Effector CD4-positive, alpha-beta T cell (primary cell): Measurements from ENCODE around the gene SLC49A3.
"Not testable (repeated sequence)": the region's sequence is repeated elsewhere in the genome, so short reads cannot be mapped to it uniquely, and the experiment has no call there.

Experiments used
- DNase-seq: peaks from one replicate; pipeline ENCODE4 v3.0.0-alpha.2; 2020

Gene SLC49A3

DNA sequence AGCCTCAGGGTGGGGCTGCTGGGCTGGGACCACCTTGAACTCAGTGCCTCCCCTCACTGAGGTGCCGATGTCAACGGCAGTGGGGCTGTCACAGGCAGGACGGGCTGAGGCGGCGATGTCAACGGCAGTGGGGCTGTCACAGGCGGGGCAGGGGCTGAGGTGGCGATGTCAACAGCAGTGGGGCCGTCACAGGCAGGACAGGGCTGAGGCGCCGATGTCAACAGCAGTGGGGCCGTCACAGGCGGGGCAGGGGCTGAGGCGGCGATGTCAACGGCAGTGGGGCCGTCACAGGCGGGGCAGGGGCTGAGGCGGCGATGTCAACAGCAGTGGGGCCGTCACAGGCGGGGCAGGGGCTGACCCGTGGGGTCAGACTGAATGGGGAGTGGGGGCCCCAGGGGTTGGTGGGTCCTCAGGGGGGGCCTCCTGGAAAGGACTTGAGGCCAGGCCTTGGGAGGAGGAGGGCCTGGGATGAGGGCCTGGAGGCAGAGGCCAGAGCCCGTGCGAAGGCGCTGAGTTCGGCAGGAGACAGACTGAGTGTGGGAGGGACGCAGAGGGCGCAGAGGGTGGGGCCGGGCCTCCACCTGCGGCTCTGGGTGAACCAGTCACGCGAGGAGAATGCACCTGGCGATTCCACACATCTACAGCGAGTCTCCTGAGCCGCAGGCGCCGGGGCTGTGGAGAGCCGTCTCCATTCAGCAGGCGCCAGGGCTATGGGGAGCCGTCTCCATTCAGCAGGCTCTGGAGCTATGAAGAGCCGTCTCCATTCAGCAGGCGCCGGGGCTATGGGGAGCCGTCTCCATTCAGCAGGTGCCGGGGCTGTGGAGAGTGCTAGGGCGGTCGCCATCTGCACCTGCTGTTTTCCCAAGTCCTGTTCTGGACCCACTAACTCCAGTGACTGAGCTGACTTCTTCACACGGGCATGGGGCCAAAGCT, 37.7 kb downstream of the SLC49A3 start:
- no peak for DNase-seq

DNA sequence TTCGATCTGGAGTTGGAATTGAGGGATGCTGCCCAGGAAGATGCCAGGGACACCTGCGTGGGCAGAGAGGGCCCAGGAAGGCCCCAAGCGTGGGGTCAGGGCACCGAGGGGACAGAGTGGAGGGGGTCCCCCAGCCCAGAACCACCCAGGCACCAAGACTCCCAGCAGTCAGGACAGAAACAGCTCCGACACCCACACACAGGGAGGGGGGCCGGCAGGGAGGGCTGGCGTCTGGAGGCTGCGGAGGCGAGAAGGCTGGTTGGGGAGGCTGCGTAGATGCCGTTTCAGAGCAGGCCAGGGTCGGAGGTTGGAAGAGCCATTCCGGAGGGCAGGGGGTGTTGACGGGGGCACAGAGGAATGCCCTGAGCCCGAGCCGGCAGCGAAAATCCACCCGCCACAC, 38.5 kb downstream of the SLC49A3 start:
- no peak for DNase-seq

DNA sequence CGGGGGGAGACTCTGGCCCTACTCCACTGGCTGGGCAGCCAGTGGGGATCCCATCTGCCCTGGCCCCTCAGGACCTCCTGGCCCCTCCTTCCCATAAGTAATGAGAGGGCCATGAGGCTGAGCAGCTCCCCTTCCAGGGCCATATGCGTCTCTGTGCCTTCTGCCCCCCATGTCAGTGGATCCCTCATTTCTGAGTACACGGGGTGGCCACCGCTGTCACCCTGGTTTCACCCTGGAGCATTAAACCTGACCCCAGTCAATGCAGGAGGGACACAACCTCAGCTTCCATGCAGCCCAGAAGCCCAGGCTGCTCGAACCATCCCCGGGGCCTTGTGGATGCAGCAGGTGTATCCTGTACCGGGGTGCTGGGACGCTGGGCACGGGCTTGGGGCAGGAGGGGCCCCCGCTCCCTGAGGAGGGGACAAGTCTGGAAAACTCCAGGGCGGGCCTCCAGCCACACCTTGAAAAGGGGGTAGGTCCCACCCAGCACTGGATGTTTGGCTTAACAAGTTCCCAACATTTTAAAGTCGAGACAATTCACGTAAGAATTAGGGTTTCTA, 39.1 kb downstream of the SLC49A3 start:
- no peak for DNase-seq

DNA sequence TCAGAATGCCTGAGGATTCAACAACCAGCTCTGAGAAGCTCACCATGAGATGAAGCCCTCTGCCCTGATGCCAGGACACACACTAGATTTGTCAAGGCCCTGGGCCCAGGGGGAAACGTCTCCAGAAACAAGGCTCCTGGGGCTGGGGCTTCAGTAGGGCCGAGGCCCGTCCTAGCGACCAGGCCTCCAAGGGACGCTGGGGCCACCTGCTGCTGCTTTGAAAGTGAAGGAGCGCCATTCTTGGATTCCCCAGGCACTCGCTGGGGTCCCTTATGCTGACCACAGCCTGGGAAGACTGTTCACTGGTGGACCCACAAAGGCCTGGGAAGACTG, 39.7 kb downstream of the SLC49A3 start:
- no peak for DNase-seq

GRCh38 chr4:648579-649292, 40.2 kb downstream of the SLC49A3 start:
- no peak for DNase-seq

DNA sequence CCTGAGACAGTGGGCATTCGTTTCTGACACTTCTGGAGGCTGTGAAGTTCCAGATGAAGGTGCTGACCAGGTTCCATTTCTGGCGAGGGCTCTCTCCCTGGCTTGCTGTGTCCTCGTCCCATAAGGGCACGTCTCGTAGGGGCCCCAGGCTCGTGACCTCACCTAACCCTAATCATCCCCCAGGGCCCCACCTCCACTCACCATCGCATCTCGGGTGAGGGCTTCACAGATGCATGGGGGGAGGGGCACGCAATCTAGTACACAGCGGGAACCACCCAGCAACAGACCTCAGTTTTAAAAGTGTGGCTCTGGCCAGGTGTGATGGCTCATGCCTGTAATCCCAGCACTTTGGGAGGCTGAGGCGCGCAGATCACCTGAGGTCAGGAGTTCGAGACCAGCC, 41.5 kb downstream of the SLC49A3 start:
- no peak for DNase-seq

DNA sequence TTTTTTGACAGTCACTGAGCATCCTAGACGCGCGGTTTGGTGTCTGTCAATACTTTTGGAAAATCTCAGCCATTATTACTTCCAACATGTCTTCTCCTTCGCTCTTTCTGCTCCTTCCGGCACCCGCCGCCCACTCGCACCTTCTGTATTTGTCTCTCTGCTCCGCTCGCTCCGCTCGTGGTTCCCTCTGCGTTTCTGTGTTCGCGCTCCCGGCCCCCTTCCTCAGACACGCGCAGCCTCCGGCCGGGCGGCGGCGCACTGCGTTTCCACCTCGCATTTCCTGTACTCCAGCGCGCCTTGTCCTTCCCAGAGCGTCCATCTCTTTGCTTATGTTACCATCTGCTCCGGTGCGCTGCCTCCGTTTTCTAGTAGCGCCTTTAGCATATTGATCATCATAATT, 42.5 kb downstream of the SLC49A3 start:
- DNase-seq = no peak

- not testable (repeated sequence) for DNase-seq
These were observed 46.6 kb downstream of the SLC49A3 start for GRCh38 chr4:642366-642765.

- DNase-seq = no peak
These were observed 51.2 kb downstream of the SLC49A3 start for GRCh38 chr4:637536-638280.

GRCh38 chr4:636628-637159, 52.3 kb downstream of the SLC49A3 start:
- DNase-seq = no peak

- no peak for DNase-seq
These were observed 52.9 kb downstream of the SLC49A3 start for GRCh38 chr4:635851-636627.

- not testable (repeated sequence) for DNase-seq
These were observed 53.7 kb downstream of the SLC49A3 start for GRCh38 chr4:635066-635835.

- no peak for DNase-seq
These were observed 54.4 kb downstream of the SLC49A3 start for GRCh38 chr4:634599-634985.

DNA sequence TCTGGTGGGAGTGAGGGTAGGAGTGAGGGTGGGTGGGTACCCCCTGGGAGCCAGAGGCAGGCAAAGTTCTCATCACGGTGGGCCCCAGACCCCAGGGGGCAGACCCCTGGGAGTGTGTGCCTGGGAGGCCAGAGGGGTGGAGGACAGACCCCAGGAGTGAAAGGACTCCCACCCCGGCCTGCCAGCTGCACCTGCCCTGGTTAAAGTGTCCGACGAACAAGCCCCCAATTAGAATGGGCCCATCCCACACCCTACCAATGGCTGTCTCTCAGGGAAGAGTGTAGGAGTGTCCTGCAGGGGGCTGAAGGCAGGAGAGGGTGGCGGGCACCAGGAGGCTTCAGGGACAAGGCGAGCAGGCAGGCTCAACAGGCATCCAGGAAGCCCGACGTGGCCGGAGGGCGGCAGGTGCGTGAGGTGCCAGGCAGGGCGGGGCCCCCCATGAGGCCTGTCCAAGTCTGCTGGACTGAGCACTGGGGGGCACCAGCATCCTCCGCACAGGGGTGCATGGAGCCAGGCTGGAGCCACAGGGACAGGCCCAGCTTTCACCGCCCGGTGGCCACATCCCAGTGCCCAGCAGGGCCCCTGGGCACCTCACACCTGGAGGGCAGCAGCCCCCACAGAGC, 54.9 kb downstream of the SLC49A3 start:
- DNase-seq = no peak

GRCh38 chr4:633406-633805, 55.5 kb downstream of the SLC49A3 start:
- DNase-seq = no peak

GRCh38 chr4:632926-633325, 56.0 kb downstream of the SLC49A3 start:
- no peak for DNase-seq

GRCh38 chr4:632196-632790, 56.7 kb downstream of the SLC49A3 start:
- DNase-seq = no peak
